Stimulated activated naive CD4-positive, alpha-beta T cell (primary cell): Measurements from ENCODE around the gene SCTR.

Source experiments
- DNase-seq, 6 experiments: peaks; one replicate each; lab custom pipeline; 2025; lab: John Stamatoyannopoulos, UW

The SCTR gene

DNA sequence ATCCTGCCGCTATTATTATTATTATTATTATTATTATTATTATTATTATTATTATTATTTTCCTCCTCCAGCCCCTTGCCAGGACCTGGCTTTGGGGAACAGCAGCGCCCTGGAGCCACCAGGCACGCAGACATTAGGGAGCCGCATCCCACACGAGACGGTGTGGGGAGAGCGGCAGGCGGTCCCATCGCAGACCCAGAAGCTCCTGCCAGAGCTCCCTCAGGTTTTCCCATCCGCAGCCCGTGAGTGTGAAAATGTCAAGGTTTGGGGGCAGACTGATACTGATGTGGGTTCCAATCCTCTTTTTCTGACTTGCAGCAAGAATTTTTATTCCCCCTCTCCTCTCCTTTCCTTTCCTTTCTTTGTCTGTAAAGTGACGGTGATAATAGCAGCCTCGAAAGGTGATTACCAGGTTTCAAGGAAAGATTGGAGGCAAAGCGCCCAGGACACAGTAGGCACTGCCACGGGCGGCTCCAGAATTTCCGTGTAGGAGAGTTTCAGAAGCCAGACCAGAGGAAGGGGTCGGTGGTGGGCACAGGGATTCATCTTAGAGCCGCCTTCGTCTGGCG lies 816 bp downstream of the SCTR start:
- DNase-seq: no peak

DNA sequence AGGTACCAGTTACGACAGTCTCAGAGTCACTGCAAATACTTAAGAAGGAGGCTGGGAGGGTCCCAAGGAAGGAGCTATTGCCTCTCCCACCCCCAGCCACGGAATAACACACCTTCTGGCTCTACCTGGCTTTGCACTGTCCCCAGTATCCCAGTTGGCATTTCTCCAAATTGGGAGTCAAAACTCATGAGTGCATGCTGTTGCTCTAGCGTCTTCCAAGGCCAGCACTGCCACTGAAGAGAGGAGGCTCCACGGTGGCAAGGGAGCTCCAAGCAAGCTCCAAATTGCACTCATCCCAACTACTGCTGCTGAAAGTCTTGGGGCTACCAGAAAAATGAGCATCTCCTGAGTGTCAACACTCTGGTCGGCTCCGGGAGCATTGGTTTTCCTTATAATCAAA lies 1.6 kb downstream of the SCTR start:
- no peak for DNase-seq

DNA sequence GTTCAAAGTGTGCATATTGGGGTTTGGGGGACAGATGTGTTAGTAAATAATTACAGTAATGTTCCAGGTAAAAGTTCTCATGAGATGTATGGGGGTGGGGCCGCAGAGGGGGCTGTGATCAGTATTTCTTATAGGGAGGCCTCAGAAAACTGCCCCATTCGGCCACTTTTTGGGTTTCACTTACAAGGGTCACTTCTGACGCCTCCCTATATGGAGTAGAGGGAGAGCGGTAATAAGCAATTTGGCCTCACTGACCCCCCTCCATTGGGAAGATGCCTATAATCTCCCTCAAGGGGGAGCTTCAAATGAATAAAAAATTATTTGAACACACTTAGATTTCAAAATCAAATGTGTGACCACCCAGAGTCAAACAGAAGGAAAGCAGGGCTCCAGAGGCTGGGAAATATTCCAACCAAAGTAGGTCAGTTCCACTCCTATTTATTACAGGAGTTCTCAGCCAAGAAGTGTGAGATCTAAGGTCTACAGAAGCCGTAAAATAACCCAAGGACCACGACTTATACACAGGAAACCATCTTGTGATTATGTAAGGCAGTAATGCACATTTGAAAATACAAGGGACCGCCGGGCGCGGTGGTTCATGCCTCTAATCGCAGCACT lies 2.7 kb downstream of the SCTR start:
- DNase-seq: no peak

DNA sequence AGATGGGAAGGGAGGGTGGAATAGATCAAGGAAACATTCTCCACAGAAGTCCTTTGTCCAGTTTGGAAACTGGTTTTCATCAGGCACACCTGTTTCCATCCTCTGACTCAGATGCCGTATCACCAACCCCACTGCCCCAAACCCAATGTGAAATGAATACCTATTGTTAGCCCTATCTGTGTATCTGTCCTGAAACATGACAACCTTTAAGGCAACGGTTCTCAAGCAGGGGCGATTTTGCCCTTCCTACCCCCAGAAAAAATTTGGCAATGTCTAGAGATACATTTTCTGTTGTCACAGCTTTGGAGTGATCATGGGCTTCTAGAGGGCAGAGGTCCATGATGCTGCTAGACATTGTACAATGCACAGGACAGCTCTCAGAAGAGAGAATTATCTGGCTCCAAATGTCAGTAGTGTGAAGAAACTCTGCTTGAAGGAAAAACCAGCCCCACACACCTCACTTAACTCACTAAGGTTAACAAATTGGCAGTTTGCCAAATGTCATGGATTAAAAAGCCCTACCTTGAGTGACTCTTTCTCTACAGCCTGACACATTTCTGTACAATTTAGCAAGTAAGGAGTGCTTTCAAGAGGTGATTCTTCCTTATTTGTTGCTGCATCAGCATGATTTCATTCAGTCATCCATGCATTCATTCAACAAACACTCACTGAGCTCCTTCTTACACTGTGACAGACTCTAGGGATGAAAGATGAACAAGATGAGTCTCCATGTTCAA lies 3.4 kb downstream of the SCTR start:
- no peak for DNase-seq

DNA sequence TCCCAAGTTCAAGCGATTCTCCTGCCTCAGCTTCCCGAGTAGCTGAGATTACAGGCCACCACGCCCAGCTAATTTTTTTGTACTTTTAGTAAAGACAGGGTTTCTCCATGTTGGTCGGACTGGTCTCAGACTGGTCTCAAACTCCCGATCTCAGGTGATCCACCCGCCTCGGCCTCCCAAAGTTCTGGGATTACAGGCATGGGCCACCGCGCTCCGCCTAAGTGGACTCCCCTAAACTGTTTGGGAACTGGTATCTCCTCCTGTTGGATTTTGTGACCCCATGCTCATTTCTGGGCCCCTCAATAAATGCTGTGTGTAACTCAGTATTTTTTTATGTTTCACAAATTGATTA lies 5.2 kb downstream of the SCTR start:
- no peak for DNase-seq

DNA sequence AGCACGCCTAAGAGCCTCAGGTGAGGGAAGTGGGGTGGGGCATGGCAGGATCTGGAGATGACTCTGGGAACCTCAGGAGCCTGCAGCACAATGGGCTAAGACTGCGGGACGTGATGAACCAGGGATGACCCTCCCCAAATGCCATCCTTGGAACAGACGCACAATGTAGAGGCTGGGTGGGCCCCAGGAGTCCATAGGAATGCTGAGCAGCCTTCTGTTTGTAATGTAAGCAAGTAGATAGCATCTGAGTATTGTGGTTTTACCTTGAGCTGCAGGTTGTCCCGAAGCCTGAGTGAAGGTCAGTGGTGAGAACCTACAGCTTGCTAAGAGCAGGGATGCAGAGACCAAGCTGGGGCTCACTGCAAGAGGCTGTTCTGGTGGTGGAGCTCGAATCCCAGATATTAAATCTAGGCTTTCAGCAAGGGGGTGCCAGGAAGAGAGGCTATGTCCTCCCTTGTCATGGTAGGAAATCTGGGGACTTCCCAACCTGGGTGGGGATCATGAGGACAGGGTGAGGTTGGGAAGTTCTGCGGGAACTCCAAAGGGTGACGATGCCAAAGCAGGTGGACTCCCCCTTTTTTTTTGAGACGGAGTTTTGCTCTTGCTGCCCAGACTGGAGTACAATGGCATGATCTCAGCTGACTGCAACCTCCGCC lies 5.8 kb downstream of the SCTR start:
- no peak for DNase-seq

DNA sequence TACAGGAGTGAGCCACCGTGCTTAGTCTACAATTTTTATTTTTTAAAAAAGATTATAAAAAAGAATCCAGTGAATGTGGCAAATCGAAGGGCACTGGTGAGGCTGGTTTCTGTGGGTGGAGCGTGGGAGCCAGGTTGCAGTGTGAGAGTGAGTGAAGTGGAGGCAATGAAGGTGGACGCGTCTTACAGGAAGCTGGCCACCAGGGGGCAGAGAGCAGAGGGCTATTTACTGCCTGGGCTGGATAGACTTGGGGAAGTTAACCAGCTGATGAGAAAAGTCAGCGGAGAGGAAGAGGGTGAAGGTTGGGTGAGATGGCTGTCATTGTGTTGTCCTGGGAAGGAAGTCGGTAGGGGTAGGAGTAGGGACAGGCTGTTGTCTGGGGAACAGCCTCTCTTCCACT lies 6.8 kb downstream of the SCTR start:
- DNase-seq: peak in 1 of 6 experiments; percentile 3

DNA sequence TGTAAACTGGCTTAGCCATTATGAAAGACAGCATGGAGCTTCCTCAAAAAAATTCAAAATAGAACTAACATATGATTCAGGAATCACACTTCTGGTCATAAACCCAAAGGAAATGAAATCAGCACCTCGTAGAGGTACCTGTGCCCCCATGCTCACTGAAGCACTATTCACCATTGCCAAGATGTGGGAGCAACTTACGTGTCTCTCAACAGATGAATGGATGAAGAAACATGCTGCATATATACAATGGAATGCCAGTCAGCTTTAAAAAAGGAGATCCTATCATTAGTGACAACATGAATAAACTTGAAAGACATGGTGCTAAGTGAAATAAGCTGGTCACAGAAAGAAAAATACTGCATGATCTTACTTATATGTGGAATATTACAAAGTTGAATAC lies 8.2 kb downstream of the SCTR start:
- no peak for DNase-seq

DNA sequence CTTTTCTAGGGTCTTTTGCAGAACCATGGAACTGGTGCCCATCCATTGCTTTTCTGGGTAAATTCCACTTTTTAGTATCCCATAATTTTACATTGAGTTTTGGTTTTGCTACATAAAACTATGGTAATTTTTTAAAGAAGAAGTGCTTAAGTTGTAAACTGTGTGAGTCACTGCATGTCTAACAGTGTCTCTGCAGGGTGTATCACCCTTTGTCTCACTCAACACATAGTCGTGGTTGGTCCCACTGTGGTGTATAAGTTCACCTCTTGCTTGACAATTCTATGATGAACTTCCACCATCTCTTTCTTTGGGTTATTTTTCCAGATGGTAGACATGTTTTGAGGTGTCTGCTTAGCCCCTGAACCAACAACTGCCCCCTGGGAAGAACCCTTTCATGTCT lies 10.5 kb downstream of the SCTR start:
- no peak for DNase-seq

DNA sequence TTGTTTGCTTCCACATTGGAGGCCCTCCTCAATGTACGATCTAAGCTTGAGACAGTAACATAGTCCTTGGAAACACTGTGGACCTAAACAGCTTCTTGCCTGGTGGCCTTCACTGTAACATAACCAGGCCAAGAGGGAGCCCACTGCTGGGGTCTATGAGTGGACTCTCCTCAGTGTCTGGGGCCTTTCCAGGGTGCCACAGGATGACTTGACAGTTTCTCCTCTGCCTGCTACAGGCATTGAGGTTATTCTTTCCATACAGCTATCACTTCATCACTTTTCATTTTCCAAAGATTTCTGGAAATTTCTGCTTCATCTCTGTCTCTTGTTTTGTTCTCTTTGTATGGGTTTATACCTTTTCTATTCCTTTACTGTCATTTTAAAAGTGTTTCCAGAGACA lies 11.3 kb downstream of the SCTR start:
- DNase-seq: no peak

DNA sequence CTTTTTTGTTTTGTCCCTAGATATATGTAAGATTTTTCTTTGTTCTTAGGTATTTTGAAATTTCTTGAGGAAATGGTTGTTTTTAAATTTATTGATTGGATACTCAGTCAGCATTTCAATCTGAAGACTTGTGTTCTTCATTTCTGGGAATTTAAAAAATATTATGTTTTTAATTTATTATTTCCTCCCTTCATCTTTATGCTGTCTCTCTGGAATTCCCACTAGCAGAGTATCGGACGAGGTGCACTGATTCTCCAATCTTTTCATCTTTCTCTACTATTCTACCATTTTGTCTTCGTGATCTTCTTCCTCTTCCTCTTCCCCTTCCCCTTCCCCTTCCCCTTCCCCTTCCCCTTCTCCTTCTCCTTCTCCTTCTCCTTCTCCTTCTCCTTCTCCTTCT lies 12.3 kb downstream of the SCTR start:
- DNase-seq: no peak

DNA sequence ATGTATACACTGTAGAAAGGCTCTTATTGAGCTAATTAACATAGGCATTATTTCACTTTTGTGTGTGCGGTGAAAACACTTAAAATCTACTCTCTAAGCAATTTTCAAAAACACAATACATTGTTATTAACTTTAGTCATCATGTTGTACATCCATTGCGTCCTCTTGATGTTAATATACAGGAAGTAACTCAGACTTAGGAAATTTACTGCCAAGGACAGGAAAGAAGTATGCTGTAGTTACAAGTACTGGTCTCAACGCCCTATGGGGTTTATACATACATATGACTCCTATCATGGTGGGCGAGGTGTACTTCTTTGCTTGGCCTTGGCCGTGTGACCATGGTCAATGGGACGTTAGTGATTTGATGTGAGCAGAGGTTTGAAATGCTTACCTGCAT lies 15.5 kb downstream of the SCTR start:
- no peak for DNase-seq

DNA sequence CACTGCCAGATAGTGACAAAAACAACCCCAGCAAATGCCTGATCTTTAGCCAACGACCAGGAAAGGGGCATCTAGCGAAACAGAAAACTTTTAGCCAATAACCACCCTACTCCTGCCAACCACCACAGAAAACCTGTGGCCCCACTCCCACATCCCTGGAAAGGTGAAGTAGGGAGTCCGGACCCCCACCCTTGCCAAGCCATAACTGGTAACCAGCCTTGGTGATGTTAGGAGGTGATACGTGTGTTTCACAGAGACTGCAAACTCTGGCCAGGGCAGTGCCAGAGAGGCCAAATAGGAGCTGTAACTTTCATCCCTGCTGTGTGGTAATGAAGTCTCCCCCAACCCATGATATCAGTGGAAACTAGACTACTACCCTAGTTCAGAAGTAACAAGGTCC lies 27.6 kb downstream of the SCTR start:
- DNase-seq: no peak

DNA sequence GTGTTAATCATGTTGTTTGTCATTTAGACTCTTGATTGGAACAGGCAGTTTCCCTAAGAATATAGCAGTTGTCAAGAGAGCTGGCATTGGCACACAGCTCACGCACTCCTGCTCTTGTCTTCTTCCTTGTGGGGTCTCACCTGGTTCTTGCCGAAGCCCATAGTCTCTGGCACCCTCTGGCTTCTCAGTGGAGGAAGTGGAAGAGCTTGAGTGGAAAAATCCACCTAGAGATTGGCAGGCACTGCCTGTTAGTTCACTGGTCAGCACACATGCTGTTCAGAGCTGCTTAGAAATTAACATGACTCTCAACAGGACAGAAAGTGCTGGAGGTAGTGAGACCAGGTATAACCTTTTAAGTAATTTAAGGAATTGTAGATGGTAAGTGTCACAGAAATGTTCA lies 28.3 kb downstream of the SCTR start:
- no peak for DNase-seq

DNA sequence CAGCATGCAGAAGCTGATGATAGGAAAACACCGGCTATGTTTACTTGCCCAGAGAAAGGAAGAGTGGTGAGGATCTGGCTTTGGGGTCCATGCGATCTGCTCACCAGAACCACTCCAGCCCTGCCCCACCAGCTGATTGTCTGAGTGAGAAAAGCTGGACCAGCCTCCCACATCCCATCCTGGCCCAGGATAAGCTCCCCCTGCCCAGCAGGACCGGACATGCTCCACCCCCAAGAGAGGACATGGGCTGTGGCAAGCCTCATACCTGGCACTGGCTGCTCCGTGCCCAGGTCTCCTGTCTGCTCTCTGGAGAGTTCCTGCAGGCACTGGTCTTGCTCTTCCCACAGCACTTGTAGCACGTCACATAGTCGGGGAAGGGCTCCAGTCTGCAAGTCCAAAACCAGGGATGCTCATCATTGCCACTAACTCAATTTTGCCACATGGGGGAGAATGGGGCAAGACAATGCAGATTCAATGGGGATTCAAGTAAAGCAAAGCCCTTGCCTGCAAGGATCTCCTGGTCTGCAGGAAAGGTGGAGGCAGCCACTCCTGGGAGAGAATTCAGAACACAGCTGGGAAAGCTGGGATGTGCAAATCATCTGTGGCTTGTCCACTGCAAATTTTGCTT lies 30.0 kb downstream of the SCTR start:
- DNase-seq: no peak

DNA sequence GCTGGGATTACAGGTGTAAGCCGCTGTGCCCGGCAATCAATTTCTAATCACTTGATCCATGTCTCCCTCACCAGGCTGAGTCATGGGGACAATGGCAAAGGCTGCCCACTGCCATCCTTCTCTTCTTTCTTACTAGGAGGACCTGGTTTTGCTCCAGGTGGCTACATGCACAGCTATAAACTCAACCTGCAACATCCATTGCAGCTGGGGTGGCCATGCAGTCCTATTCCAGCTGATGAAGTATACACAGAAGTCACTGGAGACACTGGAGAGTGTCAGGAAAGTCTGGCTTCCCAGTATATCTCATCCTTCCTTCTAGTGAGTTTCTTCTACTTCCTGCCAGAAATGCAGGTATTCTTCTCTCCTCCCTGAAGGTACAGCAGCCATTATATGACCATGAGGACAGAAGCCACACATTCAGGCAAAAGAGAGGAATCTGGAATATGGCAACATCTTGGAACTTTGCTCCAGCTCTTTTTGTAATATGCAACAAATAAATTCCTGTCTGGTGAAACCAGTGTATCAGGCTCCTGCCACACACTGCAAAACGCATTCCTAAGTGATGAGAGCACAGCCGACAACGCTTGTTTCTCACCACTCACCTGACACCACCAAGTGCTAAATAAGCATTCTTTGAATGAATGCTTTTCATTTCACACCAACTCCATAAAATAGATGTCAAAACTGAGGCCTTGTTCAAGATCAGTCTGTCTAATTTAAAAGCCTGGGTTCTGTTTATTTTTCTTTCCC lies 32.3 kb downstream of the SCTR start:
- DNase-seq: no peak

DNA sequence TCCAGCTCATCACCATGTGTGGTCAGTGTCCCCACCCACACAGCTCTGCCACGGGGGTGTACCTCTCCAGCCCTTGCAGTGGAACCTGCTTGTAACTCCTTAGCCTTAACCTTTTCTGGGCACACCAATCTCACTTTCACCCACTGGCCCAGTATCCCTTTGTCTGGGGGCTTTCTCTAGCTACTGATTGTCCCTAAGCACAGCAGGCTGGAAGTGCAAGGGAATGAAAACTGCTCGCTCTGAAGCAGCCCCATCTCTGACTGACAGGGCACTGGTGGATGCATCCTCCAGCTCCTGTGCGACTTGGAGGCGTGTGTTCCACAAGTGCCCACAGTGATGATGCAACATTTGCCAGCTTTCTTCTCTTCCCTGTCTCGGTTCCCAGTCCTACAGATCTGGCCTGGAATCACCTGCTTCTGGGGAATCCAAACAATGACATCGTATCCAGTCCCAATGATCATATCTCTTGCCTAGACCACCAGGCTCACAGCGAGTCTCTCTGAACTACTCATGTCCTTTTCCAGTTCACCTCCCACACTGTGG lies 33.6 kb downstream of the SCTR start:
- no peak for DNase-seq

DNA sequence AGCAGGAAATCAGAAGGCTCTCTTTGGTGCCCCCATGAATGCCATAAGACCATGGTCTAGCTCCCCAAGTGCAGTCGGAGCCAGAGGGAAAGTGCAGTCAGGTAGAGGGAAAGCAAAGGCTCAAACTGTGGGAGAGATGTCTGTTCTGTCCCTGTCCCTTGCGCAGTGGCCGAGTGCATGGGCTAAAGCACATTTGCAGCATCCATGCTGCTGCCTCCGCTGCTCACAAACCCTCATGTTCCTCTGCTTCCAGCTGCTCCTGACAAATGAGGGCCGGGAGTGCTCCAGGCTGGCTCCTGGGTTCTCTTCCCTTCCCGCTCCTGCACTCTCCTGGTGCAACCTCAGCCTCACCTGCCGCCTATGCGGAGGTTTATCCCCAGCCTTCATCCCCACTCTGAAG lies 34.2 kb downstream of the SCTR start:
- DNase-seq: no peak

DNA sequence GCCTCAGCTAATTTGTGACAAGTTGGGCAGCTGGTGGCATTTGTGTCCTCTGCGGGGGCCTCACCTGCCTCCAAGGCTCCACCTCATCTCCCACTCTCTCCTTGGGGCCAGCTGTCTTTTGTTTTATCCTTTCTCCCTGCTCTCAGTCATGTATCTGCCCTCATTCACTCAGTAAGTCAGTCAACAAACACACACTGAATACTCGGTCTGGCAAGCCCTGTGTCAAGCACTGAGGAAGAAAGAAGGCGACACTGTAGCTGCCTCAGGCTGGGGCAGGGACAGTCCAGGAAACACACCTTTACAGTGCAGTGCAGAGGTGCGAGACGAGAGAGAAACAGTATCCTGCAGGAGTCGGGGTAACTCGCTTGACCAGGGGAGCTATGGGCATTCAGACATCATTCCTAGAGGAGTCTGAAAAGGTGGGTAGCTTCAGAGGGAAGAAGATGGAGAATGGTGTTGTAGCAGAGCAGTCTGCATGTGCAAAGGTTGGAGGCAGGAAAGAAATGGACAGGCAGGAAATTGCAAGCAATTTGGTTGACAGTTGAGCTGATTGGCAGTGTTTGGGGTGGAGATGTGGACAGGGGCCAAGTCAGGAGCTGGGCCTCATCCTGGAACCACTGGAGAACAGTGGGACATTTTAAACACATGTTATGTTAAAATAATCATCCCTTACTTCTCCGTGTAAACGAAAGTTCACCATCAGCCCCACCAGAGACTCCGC lies 34.9 kb downstream of the SCTR start:
- DNase-seq: no peak

DNA sequence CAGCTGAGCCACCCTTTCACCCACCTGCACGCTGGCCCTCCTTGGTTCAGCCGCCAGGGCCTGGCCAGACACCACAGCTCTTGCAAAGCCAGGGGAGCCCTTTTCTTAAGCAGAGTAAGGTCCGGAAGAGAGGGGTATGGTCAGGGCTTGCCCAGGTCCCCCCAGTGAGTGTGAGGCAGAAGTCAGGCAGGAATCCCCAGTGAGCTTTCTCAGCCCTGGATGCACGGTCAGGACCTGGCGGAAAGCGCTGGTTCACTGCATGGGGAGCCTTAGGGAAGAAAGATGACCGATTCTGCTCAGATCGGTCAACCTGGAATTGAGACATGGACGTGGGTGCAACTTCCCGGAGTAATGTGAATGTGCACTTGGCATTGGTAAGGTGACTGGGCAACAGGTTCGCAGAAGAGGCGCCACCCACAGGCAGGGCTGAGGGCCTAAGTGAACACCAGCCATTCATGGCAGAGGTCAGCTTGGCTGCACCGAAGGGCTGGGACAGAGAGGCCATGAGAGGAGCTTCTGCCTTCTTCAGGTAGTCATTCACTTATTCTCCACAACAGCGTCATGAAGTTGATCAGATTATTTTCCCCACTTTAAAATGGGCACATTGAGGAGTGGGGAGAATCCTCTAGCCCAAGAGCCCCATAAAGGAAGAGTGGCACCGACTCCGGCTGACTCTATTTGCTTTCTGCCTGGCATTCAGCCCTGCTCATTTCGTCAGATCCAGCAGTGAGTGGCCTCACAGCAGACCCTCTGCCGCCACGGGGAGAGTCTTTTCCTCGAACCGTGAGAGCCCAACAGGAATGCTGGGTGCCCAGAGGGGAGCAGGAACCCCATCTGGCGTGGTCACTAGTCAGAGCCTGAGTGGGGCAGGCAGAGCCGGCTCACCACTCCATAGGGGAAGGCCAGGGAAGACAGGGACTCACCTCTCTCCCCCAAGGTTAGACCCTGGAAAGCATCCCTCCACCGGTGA lies 35.8 kb downstream of the SCTR start:
- DNase-seq: no peak
